HG03108 (cell line): ENCODE measurements around the gene CCDC141.
"Not testable (repeated sequence)": the region's sequence is repeated elsewhere in the genome, so short reads cannot be mapped to it uniquely, and the experiment has no call there.

Experiments used
- ATAC-seq: cut with Tn5 transposase; IDR thresholded peaks from one replicate; pipeline ENCODE4 v1.9.1; 2021; ENCODE audit warnings: moderate library complexity; ENCODE audit not compliant: unreplicated experiment

The CCDC141 gene

DNA sequence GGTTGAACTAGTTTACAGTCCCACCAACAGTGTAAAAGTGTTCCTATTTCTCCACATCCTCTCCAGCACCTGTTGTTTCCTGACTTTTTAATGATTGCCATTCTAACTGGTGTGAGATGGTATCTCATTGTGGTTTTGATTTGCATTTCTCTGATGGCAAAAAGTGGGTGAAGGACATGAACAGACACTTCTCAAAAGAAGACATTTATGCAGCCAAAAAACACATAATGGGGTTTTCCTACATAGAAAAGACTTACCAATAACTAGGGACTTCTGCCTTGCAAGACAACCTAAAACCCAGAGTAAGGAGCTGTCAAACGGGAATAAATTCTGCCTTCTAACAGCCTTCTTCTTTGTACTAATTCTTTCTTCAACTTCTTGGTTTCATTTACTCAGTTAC lies 4.3 kb downstream of the CCDC141 start:
- ATAC-seq: not testable (repeated sequence)

- ATAC-seq: no peak
Measured at GRCh38 chr2:179044500-179044899, 5.4 kb downstream of the CCDC141 start.

DNA sequence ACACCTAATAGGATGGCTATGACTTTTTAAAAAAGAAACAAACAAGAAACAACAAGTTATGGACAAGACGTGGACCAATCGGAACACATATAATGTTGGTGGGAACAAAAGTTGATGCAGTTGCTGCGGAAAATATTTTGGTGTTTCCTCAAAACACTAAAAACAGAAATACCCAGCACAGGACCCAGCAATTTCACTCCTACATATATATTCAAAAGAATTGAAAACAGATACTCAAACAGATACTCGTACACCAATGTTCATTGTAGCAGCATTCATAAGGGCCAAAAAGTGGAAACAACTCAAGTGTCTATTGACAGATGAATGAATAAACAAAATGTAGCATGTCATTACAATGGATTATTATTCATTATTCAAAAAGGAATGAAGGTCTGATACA lies 12.1 kb downstream of the CCDC141 start:
- no peak for ATAC-seq

- no peak for ATAC-seq
Measured at GRCh38 chr2:179036353-179036905, 13.5 kb downstream of the CCDC141 start.

DNA sequence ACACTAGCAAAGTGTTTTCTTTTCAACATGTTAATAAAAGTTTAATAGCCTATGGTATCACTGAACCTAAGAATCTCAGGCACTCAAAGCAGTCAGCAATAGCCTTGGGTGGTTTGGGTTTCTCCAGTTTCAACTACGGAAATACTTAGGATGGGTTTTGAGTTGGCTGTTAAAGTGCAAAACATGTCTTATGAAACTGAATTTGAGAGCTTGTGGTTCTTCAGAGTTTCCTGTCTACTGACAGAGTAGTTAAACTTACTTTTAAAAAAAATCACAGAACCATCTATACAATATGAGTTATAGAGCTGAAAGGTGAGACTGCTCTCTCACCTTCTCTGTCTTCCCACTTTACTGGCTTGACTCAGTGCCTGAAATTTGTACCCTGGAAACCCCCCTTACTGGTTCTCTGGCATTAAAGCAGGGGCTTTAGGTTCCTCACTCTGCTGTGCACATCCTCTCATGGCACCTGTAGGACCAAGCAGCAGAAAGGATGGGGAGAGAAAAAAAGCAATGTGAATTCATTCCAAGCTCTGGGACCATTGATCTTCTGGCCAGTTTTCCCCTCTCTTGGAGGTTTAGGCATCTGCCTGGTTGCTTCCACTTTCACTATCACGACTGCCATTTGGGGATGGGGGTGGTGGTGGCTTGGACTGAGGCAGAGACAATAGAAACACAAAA lies 18.1 kb downstream of the CCDC141 start:
- peak; percentile 97 for ATAC-seq

- ATAC-seq: no peak
Measured at GRCh38 chr2:179024445-179024844, 25.5 kb downstream of the CCDC141 start.

DNA sequence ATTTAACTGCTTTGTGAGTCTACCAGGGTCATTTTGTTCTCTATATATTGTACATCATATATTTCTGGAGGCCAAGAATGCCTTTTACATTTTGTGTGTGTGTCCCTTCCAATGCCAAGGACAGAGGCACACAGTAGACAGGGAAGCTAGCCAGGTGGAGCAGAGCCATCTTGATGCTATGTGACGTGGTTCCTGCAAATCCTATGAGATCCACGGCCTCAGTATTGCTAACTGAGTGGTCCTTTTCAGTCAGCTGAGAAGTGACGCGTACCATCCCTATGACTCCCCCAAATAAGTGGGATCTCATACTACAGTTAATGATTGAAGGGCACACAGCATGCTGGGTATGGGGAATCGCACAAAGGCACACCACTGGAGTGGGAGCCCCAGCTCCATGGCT lies 27.3 kb downstream of the CCDC141 start:
- no peak for ATAC-seq

GRCh38 chr2:179021258-179021657 lies 28.7 kb downstream of the CCDC141 start:
- ATAC-seq: peak; percentile 68

DNA sequence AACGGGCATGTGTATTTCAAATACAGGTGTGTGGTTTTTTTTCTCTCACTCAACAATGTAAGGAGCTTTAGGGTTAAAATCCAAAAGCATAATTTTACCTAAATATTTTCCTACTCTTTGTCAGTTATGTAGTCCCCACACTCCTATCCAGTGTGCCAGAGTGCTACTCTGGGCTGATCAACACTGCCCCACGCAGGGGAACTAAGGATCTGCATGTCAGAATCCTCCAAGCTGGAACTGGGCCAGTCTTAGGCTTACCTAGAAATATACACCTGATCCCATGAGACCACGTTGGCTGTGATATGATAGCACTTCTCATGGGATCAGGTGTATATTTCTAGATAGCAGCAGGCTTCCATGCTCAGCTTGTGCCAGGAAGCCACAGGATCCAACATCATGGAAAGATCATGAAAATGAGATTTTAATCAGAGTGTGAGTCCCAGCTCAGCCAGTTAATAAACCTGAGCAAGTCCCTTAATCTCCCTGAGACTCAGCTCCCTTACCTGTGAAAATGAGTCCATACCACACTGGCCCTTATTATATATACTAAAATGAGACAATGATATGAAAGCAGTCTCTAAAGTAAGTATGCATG lies 29.7 kb downstream of the CCDC141 start:
- no peak for ATAC-seq

DNA sequence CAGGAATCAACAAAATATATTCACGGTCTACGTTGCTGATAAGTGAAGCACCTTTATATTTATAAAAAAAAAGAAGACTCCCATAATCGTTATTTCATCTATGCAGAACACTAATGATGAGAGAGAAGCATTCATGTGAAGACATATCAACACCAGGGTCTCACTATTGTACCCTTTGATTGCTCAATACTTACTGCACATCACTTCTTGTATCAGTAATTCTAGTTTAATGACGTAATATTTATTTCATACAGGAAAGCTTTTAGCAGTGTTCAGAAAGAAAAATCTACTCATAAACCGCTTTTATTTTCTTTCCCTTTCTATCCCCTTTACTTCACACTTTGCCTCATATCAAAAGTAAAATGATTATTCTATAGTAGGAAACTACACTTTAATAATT lies 30.7 kb downstream of the CCDC141 start:
- no peak for ATAC-seq

- no peak for ATAC-seq
Measured at GRCh38 chr2:179017773-179018357, 32.1 kb downstream of the CCDC141 start.

- ATAC-seq: not testable (repeated sequence)
Measured at GRCh38 chr2:179014189-179014588, 35.7 kb downstream of the CCDC141 start.

DNA sequence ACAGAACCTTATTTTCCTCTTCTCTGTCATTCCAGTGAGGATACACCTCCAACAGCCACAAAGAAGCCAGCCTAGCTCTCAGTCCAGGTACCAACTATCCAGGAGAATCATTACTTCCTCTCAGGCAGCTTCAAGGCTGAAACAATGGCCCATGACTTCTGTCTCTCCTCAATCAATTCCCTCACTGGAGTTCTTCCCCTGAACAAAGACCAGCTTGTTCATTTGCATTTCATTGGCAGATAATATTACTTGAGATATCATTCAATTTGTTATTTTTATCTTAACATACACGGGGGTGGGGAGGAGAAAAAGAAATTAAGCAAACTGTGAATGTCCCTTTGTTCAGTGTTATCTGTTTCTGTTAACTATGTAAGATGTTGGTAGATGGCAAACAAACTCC lies 44.0 kb downstream of the CCDC141 start:
- ATAC-seq: no peak

- no peak for ATAC-seq
Measured at GRCh38 chr2:178999476-178999875, 50.5 kb downstream of the CCDC141 start.

- ATAC-seq: no peak
Measured at GRCh38 chr2:178998539-178998938, 51.4 kb downstream of the CCDC141 start.

- ATAC-seq: no peak
Measured at GRCh38 chr2:178997477-178997876, 52.5 kb downstream of the CCDC141 start.

DNA sequence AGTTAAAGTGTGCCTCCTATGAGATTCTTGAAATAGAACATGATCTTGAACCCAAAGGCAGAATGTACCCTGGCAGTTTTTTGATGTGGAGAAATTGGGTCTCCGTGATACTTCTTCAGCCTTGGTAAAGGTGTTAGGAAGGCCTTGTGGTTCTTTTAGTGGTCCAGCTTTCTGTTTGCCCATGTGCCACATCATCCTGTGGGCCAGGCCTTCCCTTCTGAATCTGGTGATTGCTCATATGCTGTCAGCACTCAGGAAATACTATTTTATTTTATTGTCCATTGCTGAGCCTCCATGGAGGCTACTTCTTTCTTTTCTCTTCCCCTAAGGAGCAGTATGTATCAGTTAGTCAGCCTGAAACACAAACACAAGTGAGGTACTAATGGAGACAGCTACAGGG lies 52.9 kb downstream of the CCDC141 start:
- ATAC-seq: no peak

DNA sequence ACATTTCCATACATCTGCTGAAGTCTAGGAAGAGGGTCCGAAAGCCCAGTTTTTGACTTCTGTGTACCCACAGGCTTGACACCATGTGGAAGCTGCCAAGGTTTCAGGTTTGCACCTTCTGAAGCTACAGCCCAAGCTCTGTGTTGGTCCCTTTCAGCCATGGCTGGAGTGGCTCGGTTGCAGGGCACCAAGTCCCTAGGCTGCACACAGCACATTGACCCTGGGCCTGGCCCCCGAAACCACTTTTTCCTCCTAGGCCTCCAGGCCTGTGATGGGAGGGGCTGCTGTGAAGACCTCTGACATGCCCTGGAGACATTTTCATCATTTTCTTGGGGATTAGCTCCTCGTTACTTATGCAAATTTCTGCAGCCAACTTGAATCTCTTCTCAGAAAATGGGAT lies 55.7 kb downstream of the CCDC141 start:
- no peak for ATAC-seq

DNA sequence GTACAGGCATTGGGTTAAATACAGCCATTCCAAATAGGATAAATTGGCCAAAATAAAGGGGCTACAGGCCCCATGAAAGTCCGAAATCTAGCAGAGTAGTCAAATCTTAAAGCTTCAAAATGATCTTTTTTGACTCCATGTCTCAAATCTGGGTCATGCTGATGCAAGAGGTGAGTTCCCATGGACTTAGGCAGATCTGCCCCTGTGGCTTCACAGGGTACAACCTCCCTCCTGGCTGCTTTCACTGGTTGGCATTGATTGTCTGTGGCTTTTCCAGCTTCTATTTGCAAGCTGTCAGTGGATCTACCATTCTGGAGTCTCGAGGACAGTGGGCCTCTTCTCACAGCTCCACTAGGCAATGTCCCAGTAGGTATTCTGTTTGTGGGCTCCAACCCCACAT lies 56.1 kb downstream of the CCDC141 start:
- ATAC-seq: no peak

- ATAC-seq: not testable (repeated sequence)
Measured at GRCh38 chr2:178992719-178993118, 57.2 kb downstream of the CCDC141 start.

GRCh38 chr2:178990533-178991241 lies 59.2 kb downstream of the CCDC141 start:
- ATAC-seq: peak; percentile 96

DNA sequence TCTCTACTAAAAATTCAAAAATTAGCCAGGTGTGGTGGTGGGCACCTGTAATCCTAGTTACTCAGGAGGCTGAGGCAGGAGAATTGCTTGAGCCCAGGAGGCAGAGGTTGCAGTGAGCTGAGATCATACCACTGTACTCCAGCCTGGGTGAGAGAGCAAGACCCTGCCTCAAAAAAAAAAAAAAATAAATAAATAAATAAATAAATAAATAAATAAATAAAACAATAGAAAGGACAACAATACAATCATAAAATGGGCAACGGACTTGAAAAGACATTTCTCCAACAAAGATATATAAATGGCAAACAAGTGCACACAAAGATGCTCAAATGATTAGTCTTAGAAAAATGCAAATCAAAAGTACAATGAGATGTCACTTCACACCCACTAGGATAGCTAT lies 60.5 kb downstream of the CCDC141 start:
- not testable (repeated sequence) for ATAC-seq
